Erythroblast (primary cell): ENCODE results near the gene CPED1.

ENCODE experiments used
- DNase-seq, 2 experiments: peaks; one replicate each; lab custom pipeline; 2025; lab: John Stamatoyannopoulos, UW
- GATA1 ChIP-seq: IDR thresholded peaks from 2 replicates; pipeline ENCODE4 v1.6.1; 2011; ENCODE audit warnings: low read depth, mild to moderate bottlenecking, control low read depth, low read length, moderate library complexity
- POLR2A ChIP-seq: IDR thresholded peaks from 2 replicates; pipeline ENCODE4 v1.6.1; 2011; ENCODE audit warnings: mild to moderate bottlenecking, low read length

Gene CPED1

GRCh38 chr7:121271916-121272315 is 283.4 kb downstream of the CPED1 start:
- no peak for DNase-seq
- TF ChIP-seq GATA1 (no peak), POLR2A (no peak)

GRCh38 chr7:121272676-121273075 is 284.2 kb downstream of the CPED1 start:
- DNase-seq = no peak

GRCh38 chr7:121273467-121274167 is 285.1 kb downstream of the CPED1 start:
- no peak for DNase-seq
- TF ChIP-seq GATA1 = no peak
- TF ChIP-seq POLR2A = no peak

More at GRCh38 chr7:121272676-121273075, 284.2 kb downstream of the CPED1 start:
- no peak for TF ChIP-seq GATA1
- no peak for TF ChIP-seq POLR2A

GRCh38 chr7:121274467-121274866 is 286.0 kb downstream of the CPED1 start:
- TF ChIP-seq POLR2A (no peak), GATA1 (no peak)

GRCh38 chr7:121275204-121275603 is 286.7 kb downstream of the CPED1 start:
- no peak for TF ChIP-seq POLR2A
- no peak for TF ChIP-seq GATA1
- no peak for DNase-seq

More at GRCh38 chr7:121274467-121274866, 286.0 kb downstream of the CPED1 start:
- DNase-seq = no peak

- TF ChIP-seq GATA1 (no peak), POLR2A (no peak)
- DNase-seq = no peak
Measured at GRCh38 chr7:121276313-121276712, 287.8 kb downstream of the CPED1 start.

GRCh38 chr7:121278120-121279021 is 289.9 kb downstream of the CPED1 start:
- TF ChIP-seq POLR2A (no peak), GATA1 (no peak)
- peak; percentile 66 to 77 for DNase-seq

- DNase-seq = peak in 1 of 2 experiments; percentile 18
- TF ChIP-seq POLR2A = no peak
Measured at GRCh38 chr7:121279060-121279620, 290.6 kb downstream of the CPED1 start.

GRCh38 chr7:121279822-121280221 is 291.3 kb downstream of the CPED1 start:
- TF ChIP-seq POLR2A (no peak), GATA1 (no peak)
- DNase-seq = no peak

- no peak for TF ChIP-seq POLR2A
- TF ChIP-seq GATA1 = no peak
- DNase-seq = no peak
Measured at GRCh38 chr7:121280656-121281055, 292.1 kb downstream of the CPED1 start.

- no peak for DNase-seq
- TF ChIP-seq GATA1 = no peak
- no peak for TF ChIP-seq POLR2A
Measured at GRCh38 chr7:121282129-121282528, 293.6 kb downstream of the CPED1 start.

GRCh38 chr7:121285066-121285667 is 296.7 kb downstream of the CPED1 start:
- TF ChIP-seq GATA1 = no peak
- no peak for TF ChIP-seq POLR2A
- no peak for DNase-seq

GRCh38 chr7:121286186-121286585 is 297.7 kb downstream of the CPED1 start:
- no peak for TF ChIP-seq POLR2A
- TF ChIP-seq GATA1 = no peak
- DNase-seq = no peak
